Astrocyte of the cerebellum (primary cell): ENCODE results near the gene PPP2R2B.

Experiments
- DNase-seq: peaks from one replicate; pipeline ENCODE4 v3.0.0-alpha.2; 2011; ENCODE audit warnings: low read depth
- H3K4me3 ChIP-seq: 2 replicates; pipeline ENCODE4 v1.5.1; 2011; ENCODE audit warnings: mild to moderate bottlenecking, low read depth, low read length, moderate library complexity
- in situ Hi-C: cut with HindIII; loops from 2 replicates; pipeline ENCODE4 v1.10.0; 2017; ENCODE audit warnings: low sequenced_read_pairs
- TF ChIP-seq, protein P1 (sequence below): IDR thresholded peaks from 2 replicates; pipeline ENCODE4 v1.5.1; 2012; ENCODE audit warnings: low read length, low read depth, moderate library complexity, mild to moderate bottlenecking; ENCODE audit errors: missing control alignments

The PPP2R2B gene

DNA sequence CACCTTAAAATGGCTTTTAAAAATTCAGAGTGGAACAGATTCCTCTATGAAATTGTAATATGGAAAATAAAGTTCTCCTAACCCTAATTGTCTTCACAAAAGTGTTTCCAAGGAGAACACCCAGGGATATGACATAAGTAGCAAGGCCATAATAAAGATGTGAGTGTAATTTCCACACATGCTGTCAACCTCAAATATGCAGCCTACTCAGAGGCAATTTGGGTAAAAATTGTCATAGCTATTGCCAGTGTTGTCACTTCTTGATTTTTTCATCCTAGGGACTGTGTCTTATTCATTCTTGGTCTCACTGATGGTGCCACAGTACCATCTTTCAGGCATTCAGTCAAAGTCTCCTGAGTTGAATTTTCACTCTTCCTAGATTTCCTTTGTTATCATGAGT, 100.3 kb downstream of the PPP2R2B start:
- H3K4me3 ChIP-seq = no peak overlapping the region
- no peak for DNase-seq
- in situ Hi-C loops = no loop called here
- TF ChIP-seq, protein P1, sequence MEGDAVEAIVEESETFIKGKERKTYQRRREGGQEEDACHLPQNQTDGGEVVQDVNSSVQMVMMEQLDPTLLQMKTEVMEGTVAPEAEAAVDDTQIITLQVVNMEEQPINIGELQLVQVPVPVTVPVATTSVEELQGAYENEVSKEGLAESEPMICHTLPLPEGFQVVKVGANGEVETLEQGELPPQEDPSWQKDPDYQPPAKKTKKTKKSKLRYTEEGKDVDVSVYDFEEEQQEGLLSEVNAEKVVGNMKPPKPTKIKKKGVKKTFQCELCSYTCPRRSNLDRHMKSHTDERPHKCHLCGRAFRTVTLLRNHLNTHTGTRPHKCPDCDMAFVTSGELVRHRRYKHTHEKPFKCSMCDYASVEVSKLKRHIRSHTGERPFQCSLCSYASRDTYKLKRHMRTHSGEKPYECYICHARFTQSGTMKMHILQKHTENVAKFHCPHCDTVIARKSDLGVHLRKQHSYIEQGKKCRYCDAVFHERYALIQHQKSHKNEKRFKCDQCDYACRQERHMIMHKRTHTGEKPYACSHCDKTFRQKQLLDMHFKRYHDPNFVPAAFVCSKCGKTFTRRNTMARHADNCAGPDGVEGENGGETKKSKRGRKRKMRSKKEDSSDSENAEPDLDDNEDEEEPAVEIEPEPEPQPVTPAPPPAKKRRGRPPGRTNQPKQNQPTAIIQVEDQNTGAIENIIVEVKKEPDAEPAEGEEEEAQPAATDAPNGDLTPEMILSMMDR = no peak

DNA sequence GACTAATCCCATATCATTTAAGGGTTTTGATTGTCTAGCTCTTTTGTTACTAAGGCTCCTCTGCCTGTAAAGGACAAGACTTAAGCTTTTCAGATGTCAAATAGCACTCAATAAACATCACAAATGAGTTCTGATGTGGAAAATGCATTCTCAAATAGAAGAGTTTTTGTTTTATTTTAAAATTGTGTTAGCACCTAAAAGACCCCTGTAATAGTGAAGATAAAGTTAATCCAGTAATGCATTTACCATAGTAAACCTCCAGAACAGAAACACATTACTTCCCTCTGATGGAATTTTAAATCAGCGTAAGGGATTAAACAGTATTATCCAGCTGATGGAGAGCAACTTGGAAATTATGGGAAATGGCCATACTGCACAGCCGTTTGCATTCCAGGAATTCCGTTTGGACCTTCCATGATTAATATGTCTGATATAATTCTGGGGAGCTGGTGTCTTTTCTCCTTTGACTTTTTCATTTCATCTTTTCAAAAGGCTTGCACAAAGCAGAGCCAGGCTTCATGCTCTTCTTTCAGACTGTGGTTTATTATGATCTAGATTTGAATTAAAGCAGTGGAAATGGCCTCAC, 105.6 kb downstream of the PPP2R2B start:
- no peak overlapping the region for H3K4me3 ChIP-seq
- DNase-seq = no peak
- in situ Hi-C loops = no loop called here
- TF ChIP-seq, protein P1 = no peak

DNA sequence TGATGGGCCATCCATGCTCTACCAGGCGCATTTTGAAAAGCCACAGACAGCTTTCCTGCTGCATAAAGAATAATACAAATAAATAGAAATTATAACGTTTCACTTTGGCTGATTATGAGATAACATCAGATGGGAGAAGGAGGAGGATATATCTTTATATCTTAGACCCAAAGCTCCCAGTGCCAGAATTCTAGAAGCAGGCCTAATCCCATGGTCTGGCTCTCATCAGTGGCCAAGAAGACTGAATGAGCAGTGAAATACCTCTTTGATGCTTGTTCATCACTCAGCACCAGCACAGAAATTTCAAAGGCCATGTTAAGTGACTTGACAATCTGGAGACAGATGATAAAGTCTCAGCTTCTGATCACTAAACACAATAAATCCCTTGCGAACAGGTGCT, 107.6 kb downstream of the PPP2R2B start:
- no peak overlapping the region for H3K4me3 ChIP-seq
- DNase-seq = no peak
- TF ChIP-seq, protein P1 = no peak
- in situ Hi-C loops = no loop called here

DNA sequence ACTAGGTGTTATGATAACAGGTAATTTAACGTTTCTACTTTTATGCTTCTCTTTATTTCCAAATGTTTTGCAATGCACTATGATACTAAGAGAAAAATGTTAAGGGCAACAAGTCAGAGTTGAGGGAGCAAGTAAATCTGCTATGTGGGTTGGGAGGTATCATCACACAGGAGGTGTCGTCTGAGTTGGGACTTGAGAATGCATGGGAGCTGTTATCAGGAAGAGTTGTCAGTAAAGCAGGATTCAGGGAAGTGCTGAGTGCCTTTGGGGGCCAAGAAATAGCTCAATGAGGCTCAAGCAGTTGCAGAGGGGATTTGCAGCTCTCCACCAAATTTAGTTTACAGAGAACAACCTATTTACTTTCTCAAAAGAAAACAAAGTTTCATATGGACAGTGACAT, 108.0 kb downstream of the PPP2R2B start:
- in situ Hi-C loops = no loop called here
- H3K4me3 ChIP-seq = no peak overlapping the region
- TF ChIP-seq, protein P1 = no peak
- DNase-seq = no peak

DNA sequence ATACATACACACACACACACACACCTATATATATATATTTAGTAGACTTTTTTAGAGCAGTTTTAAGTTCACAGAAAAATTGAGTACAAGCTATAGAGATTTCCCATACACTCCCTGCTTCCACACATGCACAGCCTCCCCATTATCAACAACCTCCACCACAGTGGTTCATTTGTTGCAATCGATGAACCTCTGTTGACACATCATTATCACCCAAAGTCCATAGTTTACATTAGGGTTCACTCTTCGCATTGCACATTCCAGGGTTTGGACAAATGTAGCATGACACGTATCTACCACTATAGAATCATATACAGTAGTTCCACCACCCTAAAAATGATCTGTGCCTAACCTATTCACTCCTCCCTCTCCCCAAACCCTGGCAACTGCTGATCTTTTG, 111.0 kb downstream of the PPP2R2B start:
- TF ChIP-seq, protein P1 = no peak
- in situ Hi-C loops = no loop called here
- DNase-seq = no peak
- H3K4me3 ChIP-seq = no peak overlapping the region

DNA sequence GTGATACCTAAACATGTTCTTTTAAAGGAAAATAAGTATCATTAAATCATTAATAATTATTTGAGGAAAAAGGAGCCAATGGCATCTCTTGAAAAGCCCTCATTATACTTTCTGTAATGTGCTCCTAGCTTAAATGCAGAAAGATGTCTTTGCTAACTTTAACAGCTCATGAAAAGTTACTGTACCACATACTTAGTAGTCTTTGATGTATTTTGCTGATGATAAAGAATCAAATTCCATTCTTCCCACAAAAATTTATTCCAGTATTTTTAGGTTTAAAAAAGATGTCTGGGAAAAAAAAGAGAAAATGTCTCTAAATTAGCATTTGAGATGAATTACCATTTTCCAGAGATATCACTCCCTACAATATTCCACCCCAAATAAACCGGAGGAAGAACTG, 112.5 kb downstream of the PPP2R2B start:
- no peak overlapping the region for H3K4me3 ChIP-seq
- DNase-seq = no peak
- in situ Hi-C loops = no loop called here
- TF ChIP-seq, protein P1 = no peak
